Skeletal muscle cell (primary cell): ENCODE results near the gene TSKS.

Experiments used
- DNase-seq: peaks from one replicate; pipeline ENCODE4 v3.0.0-alpha.2; 2010; ENCODE audit warnings: low read depth
- H3K4me3 ChIP-seq: 2 replicates; pipeline ENCODE4 v1.5.1; 2011; ENCODE audit warnings: low read depth, mild to moderate bottlenecking, control low read depth, low read length, moderate library complexity

TSKS gene

GRCh38 chr19:49799271-49799797 lies 36.2 kb upstream of the TSKS start:
- no peak for DNase-seq
- H3K4me3 ChIP-seq = no peak overlapping the region

- H3K4me3 ChIP-seq = no peak overlapping the region
- no peak for DNase-seq
Measured at GRCh38 chr19:49798574-49798973, 35.5 kb upstream of the TSKS start.

- DNase-seq = no peak
- H3K4me3 ChIP-seq = no peak overlapping the region
Measured at GRCh38 chr19:49795615-49796014, 32.5 kb upstream of the TSKS start.

GRCh38 chr19:49793561-49793840 lies 30.4 kb upstream of the TSKS start:
- H3K4me3 ChIP-seq = no peak overlapping the region
- no peak for DNase-seq

- DNase-seq = no peak
- H3K4me3 ChIP-seq = no peak overlapping the region
Measured at GRCh38 chr19:49792829-49793560, 29.9 kb upstream of the TSKS start.

- no peak for DNase-seq
- no peak overlapping the region for H3K4me3 ChIP-seq
Measured at GRCh38 chr19:49791776-49792445, 28.8 kb upstream of the TSKS start.

GRCh38 chr19:49790866-49791265 lies 27.8 kb upstream of the TSKS start:
- no peak overlapping the region for H3K4me3 ChIP-seq
- DNase-seq = no peak

- no peak overlapping the region for H3K4me3 ChIP-seq
- DNase-seq = no peak
Measured at GRCh38 chr19:49788857-49789256, 25.8 kb upstream of the TSKS start.

GRCh38 chr19:49787746-49788145 lies 24.6 kb upstream of the TSKS start:
- H3K4me3 ChIP-seq = no peak overlapping the region
- DNase-seq = no peak

GRCh38 chr19:49786376-49786820 lies 23.3 kb upstream of the TSKS start:
- no peak for DNase-seq

GRCh38 chr19:49782515-49782914 lies 19.4 kb upstream of the TSKS start:
- no peak overlapping the region for H3K4me3 ChIP-seq
- DNase-seq = no peak

More at GRCh38 chr19:49786376-49786820, 23.3 kb upstream of the TSKS start:
- H3K4me3 ChIP-seq = no peak overlapping the region

GRCh38 chr19:49781394-49781793 lies 18.3 kb upstream of the TSKS start:
- no peak for DNase-seq
- no peak overlapping the region for H3K4me3 ChIP-seq

GRCh38 chr19:49780861-49781260 lies 17.8 kb upstream of the TSKS start:
- DNase-seq = no peak
- no peak overlapping the region for H3K4me3 ChIP-seq

- DNase-seq = no peak
Measured at GRCh38 chr19:49779731-49780555, 16.8 kb upstream of the TSKS start.

GRCh38 chr19:49776371-49776764 lies 13.3 kb upstream of the TSKS start:
- no peak overlapping the region for H3K4me3 ChIP-seq
- no peak for DNase-seq

More at GRCh38 chr19:49779731-49780555, 16.8 kb upstream of the TSKS start:
- no peak overlapping the region for H3K4me3 ChIP-seq

GRCh38 chr19:49775742-49776370 lies 12.8 kb upstream of the TSKS start:
- H3K4me3 ChIP-seq = no peak overlapping the region
- no peak for DNase-seq

GRCh38 chr19:49774969-49775368 lies 11.9 kb upstream of the TSKS start:
- no peak for DNase-seq
- no peak overlapping the region for H3K4me3 ChIP-seq

GRCh38 chr19:49773663-49774350 lies 10.7 kb upstream of the TSKS start:
- no peak overlapping the region for H3K4me3 ChIP-seq
- DNase-seq = no peak

- no peak for DNase-seq
- H3K4me3 ChIP-seq = no peak overlapping the region
Measured at GRCh38 chr19:49772850-49773432, 9.8 kb upstream of the TSKS start.
